GM11168 (cell line): ENCODE results near the gene SHANK1.
"Not testable (repeated sequence)": the region's sequence is repeated elsewhere in the genome, so short reads cannot be mapped to it uniquely, and the experiment has no call there.

Experiments used
- in situ Hi-C: fragments of 300-500 bp; cut with MboI; formaldehyde crosslinking; loops from one replicate; pipeline ENCODE4 v1.12.0; 2022; ENCODE audit warnings: low sequenced_read_pairs; ENCODE audit not compliant: unreplicated experiment

The SHANK1 gene

GRCh38 chr19:50719566-50719965 is at the start of gene SHANK1:
SHANK1 (minus strand) TSS chr19:50719802; CDS start chr19:50716919, 2,883 bp downstream.
- in situ Hi-C loops = no loop called here

- in situ Hi-C loops = no loop called here
Observed at GRCh38 chr19:50768277-50768676, 48.7 kb upstream of the SHANK1 start.

- in situ Hi-C loops = not testable (repeated sequence)
Observed at GRCh38 chr19:50767263-50767662, 47.7 kb upstream of the SHANK1 start.

GRCh38 chr19:50766746-50767145 is 47.1 kb upstream of the SHANK1 start:
- in situ Hi-C loops = not testable (repeated sequence)

GRCh38 chr19:50764409-50764808 is 44.8 kb upstream of the SHANK1 start:
- in situ Hi-C loops = no loop called here

GRCh38 chr19:50763521-50763920 is 43.9 kb upstream of the SHANK1 start:
- in situ Hi-C loops = not testable (repeated sequence)

- in situ Hi-C loops = not testable (repeated sequence)
Observed at GRCh38 chr19:50761501-50761900, 41.9 kb upstream of the SHANK1 start.

GRCh38 chr19:50759886-50760285 is 40.3 kb upstream of the SHANK1 start:
- in situ Hi-C loops = no loop called here

- in situ Hi-C loops = not testable (repeated sequence)
Observed at GRCh38 chr19:50759076-50759475, 39.5 kb upstream of the SHANK1 start.

- in situ Hi-C loops = not testable (repeated sequence)
Observed at GRCh38 chr19:50757624-50758023, 38.0 kb upstream of the SHANK1 start.

- in situ Hi-C loops = not testable (repeated sequence)
Observed at GRCh38 chr19:50756244-50756643, 36.6 kb upstream of the SHANK1 start.

- in situ Hi-C loops = no loop called here
Observed at GRCh38 chr19:50753879-50754278, 34.3 kb upstream of the SHANK1 start.

- in situ Hi-C loops = no loop called here
Observed at GRCh38 chr19:50750010-50750409, 30.4 kb upstream of the SHANK1 start.

GRCh38 chr19:50749490-50749889 is 29.9 kb upstream of the SHANK1 start:
- in situ Hi-C loops = no loop called here

GRCh38 chr19:50747141-50747540 is 27.5 kb upstream of the SHANK1 start:
- in situ Hi-C loops = not testable (repeated sequence)

GRCh38 chr19:50745221-50745620 is 25.6 kb upstream of the SHANK1 start:
- in situ Hi-C loops = no loop called here

GRCh38 chr19:50743537-50743936 is 23.9 kb upstream of the SHANK1 start:
- in situ Hi-C loops = no loop called here

- in situ Hi-C loops = no loop called here
Observed at GRCh38 chr19:50741179-50741933, 21.8 kb upstream of the SHANK1 start.

- in situ Hi-C loops = no loop called here
Observed at GRCh38 chr19:50739914-50740426, 20.4 kb upstream of the SHANK1 start.

GRCh38 chr19:50739132-50739913 is 19.7 kb upstream of the SHANK1 start:
- in situ Hi-C loops = no loop called here

- in situ Hi-C loops = no loop called here
Observed at GRCh38 chr19:50736338-50736737, 16.7 kb upstream of the SHANK1 start.
